IPS-18c (cell line): ENCODE measurements around the gene RIMBP2.

Experiments used
- H3K4me3 ChIP-seq: 2 replicates; pipeline ENCODE4 v1.7.0; 2013; ENCODE audit warnings: low read depth, mild to moderate bottlenecking, low read length, moderate library complexity; ENCODE audit not compliant: insufficient read depth
- H3K9me3 ChIP-seq: one replicate; pipeline ENCODE4 v1.6.1; 2013; ENCODE audit warnings: mild to moderate bottlenecking, low read length, moderate library complexity; ENCODE audit not compliant: control insufficient read depth, insufficient read depth

RIMBP2 gene

GRCh38 chr12:130639476-130640424 lies 76.3 kb downstream of the RIMBP2 start:
- Histone ChIP-seq H3K4me3 (no peak overlapping the region), H3K9me3 (no peaks in the 10 kb centered on the region)

GRCh38 chr12:130636370-130636769 lies 79.7 kb downstream of the RIMBP2 start:
- no peaks in the 10 kb centered on the region for H3K9me3 ChIP-seq
- no peak overlapping the region for H3K4me3 ChIP-seq

DNA sequence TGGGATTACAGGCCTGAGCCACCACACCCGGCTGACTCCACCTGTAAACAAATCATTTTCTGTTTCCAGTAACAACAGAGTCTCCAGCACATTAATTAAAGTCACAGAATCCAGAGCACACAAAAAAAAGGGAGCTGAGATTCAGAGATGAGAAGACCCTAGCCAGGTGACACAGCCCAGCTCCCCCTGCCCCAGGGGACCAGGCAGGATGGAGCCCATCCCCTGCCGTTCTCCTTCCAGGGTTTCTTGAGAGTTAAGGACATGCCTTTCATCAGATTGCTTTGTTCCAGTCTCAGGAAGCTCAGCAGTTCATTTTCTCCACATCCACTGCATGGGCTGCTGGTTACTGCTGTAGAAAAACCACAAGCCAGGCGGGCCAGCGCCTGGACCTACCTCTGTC lies 81.2 kb downstream of the RIMBP2 start:
- H3K4me3 ChIP-seq, result no peak overlapping the region
- no peaks in the 10 kb centered on the region for H3K9me3 ChIP-seq

DNA sequence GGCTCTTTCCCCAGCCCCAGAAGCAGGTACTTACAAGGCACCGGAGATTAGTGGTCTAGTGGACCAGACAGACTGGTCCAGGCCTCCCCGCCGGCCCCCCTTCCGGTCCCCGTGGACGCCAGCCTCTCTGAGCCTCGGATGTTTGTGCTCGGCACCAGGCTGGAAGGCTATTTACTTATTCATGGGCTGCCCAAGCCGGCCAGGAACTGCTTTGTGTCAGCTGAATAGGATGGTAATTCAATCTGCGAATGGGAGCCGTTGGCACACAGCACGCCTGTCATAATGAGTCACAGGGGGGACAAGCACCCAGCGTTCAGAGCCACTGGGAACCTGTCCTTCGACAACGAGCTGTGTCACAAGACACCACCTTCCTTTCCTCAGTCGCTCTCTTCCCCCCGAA lies 82.3 kb downstream of the RIMBP2 start:
- H3K9me3 ChIP-seq, result no peaks in the 10 kb centered on the region
- no peak overlapping the region; the same call in 1 of the 2 replicates for H3K4me3 ChIP-seq

DNA sequence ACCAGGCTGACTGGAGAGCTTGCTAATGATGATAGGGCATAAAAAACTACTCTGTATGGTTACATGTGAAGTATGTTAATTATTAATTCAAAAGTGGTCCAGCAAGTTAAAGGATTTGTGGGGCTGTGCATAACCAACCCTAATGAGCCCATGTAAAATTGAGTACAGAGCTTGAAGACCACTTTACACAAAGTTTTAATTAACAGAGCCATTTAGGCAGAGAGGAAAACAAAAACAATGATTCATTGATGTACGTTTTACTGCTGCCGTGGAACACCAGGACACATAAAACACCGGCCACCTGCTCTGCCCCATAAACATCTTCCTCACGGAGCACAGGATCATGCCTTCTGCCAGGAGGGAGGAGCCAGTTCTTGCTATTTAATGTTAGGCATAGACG lies 83.5 kb downstream of the RIMBP2 start:
- Histone ChIP-seq H3K4me3 (no peak overlapping the region), H3K9me3 (no peaks in the 10 kb centered on the region)

GRCh38 chr12:130628304-130628703 lies 87.8 kb downstream of the RIMBP2 start:
- Histone ChIP-seq H3K9me3 (no peaks in the 10 kb centered on the region), H3K4me3 (no peak overlapping the region)

DNA sequence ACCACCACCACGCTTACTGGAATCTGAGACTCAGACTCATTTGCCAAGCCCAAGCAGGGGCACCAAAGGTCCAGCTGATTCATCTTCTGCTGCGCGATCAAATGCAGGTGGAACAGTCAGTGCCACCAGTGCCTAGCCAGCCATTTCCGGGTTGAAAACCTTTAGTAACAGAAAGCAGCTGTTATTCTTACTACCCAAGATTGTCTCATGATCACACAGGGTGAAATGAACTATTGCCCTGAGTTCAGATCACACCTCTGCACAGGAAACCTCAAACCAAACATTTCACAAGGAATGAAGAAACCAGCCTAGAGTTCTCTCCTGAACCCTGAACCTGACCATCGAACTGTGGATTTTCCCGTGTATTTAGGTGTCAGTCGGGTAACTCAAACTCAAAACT lies 88.9 kb downstream of the RIMBP2 start:
- no peak overlapping the region for H3K4me3 ChIP-seq
- no peaks in the 10 kb centered on the region for H3K9me3 ChIP-seq

GRCh38 chr12:130626601-130627000 lies 89.5 kb downstream of the RIMBP2 start:
- no peaks in the 10 kb centered on the region for H3K9me3 ChIP-seq
- no peak overlapping the region for H3K4me3 ChIP-seq

GRCh38 chr12:130625201-130625600 lies 90.9 kb downstream of the RIMBP2 start:
- peaks cover 3% of the 10 kb centered on the region for H3K9me3 ChIP-seq

DNA sequence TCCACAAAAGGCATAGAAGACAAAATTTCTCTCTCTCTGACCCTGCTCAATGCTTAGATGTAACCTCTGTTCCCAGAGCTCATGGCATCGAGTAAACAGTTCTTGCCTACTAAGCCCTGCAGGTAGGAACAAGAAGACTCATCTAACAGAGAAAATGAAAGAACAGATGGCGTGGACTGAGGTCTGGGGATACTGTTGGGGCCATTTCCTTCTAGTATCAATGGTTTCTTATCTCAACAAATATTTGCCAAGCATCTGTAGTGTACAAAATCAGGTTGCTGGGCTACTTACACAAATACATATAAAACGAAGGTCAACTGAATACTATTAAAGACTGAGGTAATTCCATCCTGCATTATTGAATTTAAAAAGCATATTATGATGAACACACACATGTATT lies 93.3 kb downstream of the RIMBP2 start:
- Histone ChIP-seq H3K4me3 (no peak overlapping the region), H3K9me3 (peaks cover 3% of the 10 kb centered on the region)

More at GRCh38 chr12:130625201-130625600, 90.9 kb downstream of the RIMBP2 start:
- no peak overlapping the region for H3K4me3 ChIP-seq

DNA sequence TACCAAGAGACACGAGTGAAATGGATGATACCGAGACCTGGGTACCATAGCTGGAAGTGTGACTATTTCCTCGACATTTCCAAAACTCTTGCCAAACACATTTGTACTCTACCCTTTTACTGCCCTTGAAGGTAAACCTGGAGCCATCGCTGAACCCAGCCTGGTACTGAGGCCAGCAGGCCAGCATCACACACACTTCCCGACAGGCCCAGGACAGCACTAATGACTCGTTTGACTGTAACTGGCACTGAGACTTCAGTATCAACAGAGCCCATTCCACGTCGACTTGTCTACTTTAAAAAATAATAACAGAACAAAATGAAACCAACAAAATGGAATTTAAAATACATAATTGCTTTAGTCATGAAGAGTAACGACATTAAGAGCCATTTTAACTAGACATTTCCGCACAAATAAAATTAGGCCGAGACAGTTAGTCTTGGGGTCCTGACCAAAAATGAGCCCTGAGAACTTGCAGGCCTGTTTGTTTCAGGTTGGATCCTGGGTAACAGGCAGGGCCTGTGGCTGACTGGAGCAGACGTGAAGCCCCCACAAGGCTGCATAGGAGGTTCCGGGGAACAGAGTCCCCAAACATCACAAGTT lies 94.3 kb downstream of the RIMBP2 start:
- Histone ChIP-seq H3K9me3 (peaks cover 3% of the 10 kb centered on the region), H3K4me3 (no peak overlapping the region)

GRCh38 chr12:130620756-130621155 lies 95.3 kb downstream of the RIMBP2 start:
- H3K4me3 ChIP-seq, result no peak overlapping the region
- peaks cover 3% of the 10 kb centered on the region for H3K9me3 ChIP-seq

GRCh38 chr12:130620281-130620680 lies 95.8 kb downstream of the RIMBP2 start:
- Histone ChIP-seq H3K4me3 (no peak overlapping the region), H3K9me3 (peaks cover 3% of the 10 kb centered on the region)

DNA sequence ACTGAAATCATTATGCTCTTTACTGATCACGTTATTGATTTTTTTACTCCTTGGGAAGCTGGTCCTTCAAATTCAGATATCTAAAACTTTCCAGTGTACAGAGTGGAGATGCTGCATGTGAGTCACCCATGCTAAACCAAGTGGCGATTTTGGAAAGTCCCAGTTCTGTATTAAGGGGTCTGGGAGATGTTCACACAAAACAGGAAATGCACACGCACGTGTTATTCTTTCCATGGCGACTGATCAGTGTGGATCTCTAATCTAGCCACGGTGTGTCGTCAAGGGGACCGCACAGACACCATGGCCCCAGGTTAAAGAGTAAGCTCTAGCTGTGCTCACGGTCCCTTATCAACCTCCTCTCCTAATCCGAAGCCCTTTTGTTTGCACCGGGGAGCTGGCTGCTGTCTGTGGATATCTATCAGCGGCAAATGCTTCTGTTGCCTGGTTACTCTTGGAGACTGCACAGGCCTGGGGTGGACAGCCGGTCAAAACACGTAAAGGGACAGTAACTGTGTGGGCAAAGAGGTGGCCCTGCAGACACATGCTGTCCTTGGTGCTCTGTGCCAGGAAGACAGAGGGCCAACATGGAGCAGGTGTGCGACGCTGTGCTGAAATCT lies 96.6 kb downstream of the RIMBP2 start:
- Histone ChIP-seq H3K4me3 (no peak overlapping the region), H3K9me3 (peaks cover 3% of the 10 kb centered on the region)

GRCh38 chr12:130617219-130617618 lies 98.9 kb downstream of the RIMBP2 start:
- no peak overlapping the region for H3K4me3 ChIP-seq

GRCh38 chr12:130615861-130616345 lies 100.2 kb downstream of the RIMBP2 start:
- Histone ChIP-seq H3K4me3 (no peak overlapping the region), H3K9me3 (peaks cover under 1% of the 10 kb centered on the region)

More at GRCh38 chr12:130617219-130617618, 98.9 kb downstream of the RIMBP2 start:
- peaks cover 3% of the 10 kb centered on the region for H3K9me3 ChIP-seq

GRCh38 chr12:130614530-130614905 lies 101.6 kb downstream of the RIMBP2 start:
- Histone ChIP-seq H3K9me3 (no peaks in the 10 kb centered on the region), H3K4me3 (no peak overlapping the region)
